Subcutaneous adipose tissue (tissue), 4 donors: ENCODE data around the gene TM9SF1. TPM values are rescaled to one million over a fixed set of nuclear protein-coding genes. Genes with fewer than 3 reads are reported as not detected.

Experiments used
- total RNA-seq, 4 donors: library from RNA; depleted of rRNA; stranded (reverse); fragments of >200 nt; gene quantifications; one replicate each; pipeline ENCODE4 v1.1.0, GENCODE V29; 2016
- TF ChIP-seq, protein P1 (sequence below): fragments of 450-650 bp; IDR thresholded peaks from one replicate; pipeline ENCODE4 v1.5.1; 2016; ENCODE audit warnings: low read depth, mild to moderate bottlenecking, control low read depth, antibody characterized with exemption, moderate library complexity

Gene TM9SF1
- total RNA-seq, 4 donors from 2014 or later, result 36.7 to 46.6 (median 41.5) TPM

DNA sequence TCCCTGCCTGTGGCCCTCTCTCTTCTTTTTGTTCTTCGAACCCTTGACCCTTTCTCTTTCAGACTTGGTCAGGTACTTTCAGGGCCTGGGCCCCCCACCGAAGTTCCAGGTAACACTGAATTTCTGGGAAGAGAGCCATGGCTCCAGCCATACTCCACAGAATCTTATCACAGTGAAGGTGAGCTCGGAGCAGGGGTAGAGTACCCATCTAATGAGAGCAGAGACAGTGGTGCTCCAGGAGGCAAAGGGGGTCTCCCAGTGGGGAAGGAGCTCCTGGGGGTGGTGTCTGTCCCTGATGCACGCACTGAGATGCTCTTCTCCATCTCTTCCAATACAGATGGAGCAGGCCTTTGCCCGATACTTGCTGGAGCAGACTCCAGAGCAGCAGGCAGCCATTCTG lies 29.5 kb downstream of the TM9SF1 start:
- TF ChIP-seq, protein P1, sequence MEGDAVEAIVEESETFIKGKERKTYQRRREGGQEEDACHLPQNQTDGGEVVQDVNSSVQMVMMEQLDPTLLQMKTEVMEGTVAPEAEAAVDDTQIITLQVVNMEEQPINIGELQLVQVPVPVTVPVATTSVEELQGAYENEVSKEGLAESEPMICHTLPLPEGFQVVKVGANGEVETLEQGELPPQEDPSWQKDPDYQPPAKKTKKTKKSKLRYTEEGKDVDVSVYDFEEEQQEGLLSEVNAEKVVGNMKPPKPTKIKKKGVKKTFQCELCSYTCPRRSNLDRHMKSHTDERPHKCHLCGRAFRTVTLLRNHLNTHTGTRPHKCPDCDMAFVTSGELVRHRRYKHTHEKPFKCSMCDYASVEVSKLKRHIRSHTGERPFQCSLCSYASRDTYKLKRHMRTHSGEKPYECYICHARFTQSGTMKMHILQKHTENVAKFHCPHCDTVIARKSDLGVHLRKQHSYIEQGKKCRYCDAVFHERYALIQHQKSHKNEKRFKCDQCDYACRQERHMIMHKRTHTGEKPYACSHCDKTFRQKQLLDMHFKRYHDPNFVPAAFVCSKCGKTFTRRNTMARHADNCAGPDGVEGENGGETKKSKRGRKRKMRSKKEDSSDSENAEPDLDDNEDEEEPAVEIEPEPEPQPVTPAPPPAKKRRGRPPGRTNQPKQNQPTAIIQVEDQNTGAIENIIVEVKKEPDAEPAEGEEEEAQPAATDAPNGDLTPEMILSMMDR, result no peak

- TF ChIP-seq, protein P1, result no peak
Observed at GRCh38 chr14:24164518-24164991, 30.7 kb downstream of the TM9SF1 start.

DNA sequence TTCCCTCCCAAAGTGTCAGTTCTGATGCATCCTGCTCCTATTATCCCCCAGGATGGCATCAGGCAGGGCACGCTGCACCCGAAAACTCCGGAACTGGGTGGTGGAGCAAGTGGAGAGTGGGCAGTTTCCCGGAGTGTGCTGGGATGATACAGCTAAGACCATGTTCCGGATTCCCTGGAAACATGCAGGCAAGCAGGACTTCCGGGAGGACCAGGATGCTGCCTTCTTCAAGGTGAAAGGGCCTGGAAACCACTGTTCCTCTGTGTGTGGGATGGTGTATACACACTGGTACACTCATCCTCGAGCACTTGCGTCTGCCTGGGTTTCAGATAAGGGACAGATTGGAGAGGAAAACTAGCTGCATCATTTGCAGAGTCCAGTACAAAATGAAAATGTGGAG lies 33.1 kb downstream of the TM9SF1 start:
- TF ChIP-seq, protein P1, result no peak

DNA sequence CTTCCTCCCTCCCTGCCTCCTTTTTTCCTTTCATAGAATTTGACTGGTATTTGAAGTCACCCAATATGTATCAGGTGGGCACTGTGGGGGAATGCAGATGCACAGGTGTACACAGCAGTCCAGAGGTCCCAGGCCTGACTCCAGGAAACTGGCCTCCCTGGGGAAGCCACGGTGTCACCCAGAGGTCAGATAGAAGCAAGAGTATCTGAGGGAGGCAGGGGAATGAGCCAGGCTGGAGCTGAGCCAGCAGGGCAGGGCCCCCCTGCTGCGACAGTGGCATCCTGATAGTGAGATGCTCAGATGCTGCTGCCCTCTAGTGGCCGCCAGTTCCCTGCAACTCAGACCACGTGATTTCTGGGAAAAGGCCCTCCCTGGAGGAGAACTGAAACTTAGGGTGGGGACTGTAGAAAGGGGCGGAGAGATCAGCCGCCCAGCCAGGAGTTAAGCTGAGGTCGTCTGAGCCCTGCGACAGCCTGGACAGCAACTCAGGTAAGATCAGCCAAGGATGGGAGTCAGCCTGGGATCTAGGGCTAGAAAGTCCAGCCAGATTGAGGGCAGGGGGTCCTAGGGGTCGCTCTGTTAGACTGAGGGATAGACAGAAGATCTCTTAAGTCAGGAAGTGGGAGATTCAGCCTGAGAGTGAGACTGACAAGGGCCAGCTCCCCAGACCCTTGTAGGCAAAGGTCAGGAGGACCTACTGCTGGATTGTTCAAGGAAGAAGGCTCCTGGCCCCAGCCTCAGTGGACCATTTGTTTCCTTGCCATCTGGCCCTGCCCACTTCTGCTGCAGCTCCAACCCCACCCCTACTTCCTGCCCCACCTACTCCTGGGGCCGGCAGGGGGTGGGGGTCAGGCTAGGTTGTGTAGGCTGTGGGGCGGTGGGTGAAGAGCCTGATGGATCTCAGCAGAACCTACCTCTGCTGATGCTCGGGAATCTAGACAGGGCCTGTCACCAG lies 34.1 kb downstream of the TM9SF1 start, which contains the start of gene IRF9:
Gene IRF9 (plus strand): TSS at position 416 of the 955 bp plus-strand sequence. CDS start 880 bp downstream, outside the sequence.
- TF ChIP-seq, protein P1, result no peak

GRCh38 chr14:24160499-24160849 lies 34.8 kb downstream of the TM9SF1 start:
- TF ChIP-seq, protein P1, result no peak

- TF ChIP-seq, protein P1, result no peak
Observed at GRCh38 chr14:24159777-24160498, 35.3 kb downstream of the TM9SF1 start.

GRCh38 chr14:24157331-24157730 lies 37.9 kb downstream of the TM9SF1 start:
- TF ChIP-seq, protein P1, result no peak
